PFSK-1 (cell line): ENCODE results near the gene MPO.

Experiments used
- FOXP2 ChIP-seq: optimal IDR thresholded peaks from 2 replicates; pipeline ENCODE3; 2011; ENCODE audit warnings: borderline replicate concordance, control low read depth, inconsistent platforms; ENCODE audit not compliant: insufficient read depth; ENCODE audit errors: extremely low read length, extremely low read depth
- POLR2AphosphoS5 ChIP-seq: IDR thresholded peaks from 2 replicates; pipeline ENCODE4 v1.6.1; 2012; ENCODE audit warnings: low read depth, mild to moderate bottlenecking, control low read depth, low read length, moderate library complexity
- SIN3A ChIP-seq: IDR thresholded peaks from 2 replicates; pipeline ENCODE4 v1.6.1; 2012; ENCODE audit warnings: mild to moderate bottlenecking, low read length, moderate library complexity, borderline replicate concordance; ENCODE audit not compliant: insufficient read depth
- TAF1 ChIP-seq: IDR thresholded peaks from 2 replicates; pipeline ENCODE4 v1.6.1; 2012; ENCODE audit warnings: low read length, control low read depth, borderline replicate concordance; ENCODE audit not compliant: insufficient read depth
- TF ChIP-seq, protein P1 (sequence below), 2 experiments: IDR thresholded peaks; 2 replicates each; pipeline versions ENCODE4 v1.6.1 to v1.8.0; 2011 to 2012; ENCODE audit warnings: low read depth in 2 of 2, low read length in 2 of 2, control low read depth in 1 of 2, inconsistent platforms in 1 of 2, mild to moderate bottlenecking in 1 of 2, moderate library complexity in 1 of 2; ENCODE audit not compliant: insufficient read depth in 1 of 2

Gene MPO

DNA sequence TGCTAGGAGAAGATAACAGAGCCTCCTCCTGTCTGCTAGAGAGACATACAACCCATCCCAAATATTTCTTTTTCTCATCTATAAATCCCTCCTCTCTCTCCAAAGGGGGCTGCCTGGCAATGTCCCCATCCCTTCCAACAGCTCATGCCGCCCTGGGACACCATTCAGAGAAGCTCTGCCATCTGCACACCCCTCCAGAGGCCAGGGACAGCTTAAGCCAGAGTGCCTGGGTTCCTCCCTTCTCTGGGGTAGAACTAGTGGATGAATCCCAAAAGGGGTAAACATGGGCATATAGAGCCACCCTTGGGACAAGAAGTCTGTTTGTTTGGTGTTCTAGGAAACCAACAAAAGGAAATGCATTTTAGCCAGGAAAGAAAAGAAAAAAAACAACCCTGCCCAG lies 44.9 kb downstream of the MPO start:
- TF ChIP-seq FOXP2 (no peak), SIN3A (no peak), POLR2AphosphoS5 (no peak), TAF1 (no peak)
- TF ChIP-seq, protein P1, sequence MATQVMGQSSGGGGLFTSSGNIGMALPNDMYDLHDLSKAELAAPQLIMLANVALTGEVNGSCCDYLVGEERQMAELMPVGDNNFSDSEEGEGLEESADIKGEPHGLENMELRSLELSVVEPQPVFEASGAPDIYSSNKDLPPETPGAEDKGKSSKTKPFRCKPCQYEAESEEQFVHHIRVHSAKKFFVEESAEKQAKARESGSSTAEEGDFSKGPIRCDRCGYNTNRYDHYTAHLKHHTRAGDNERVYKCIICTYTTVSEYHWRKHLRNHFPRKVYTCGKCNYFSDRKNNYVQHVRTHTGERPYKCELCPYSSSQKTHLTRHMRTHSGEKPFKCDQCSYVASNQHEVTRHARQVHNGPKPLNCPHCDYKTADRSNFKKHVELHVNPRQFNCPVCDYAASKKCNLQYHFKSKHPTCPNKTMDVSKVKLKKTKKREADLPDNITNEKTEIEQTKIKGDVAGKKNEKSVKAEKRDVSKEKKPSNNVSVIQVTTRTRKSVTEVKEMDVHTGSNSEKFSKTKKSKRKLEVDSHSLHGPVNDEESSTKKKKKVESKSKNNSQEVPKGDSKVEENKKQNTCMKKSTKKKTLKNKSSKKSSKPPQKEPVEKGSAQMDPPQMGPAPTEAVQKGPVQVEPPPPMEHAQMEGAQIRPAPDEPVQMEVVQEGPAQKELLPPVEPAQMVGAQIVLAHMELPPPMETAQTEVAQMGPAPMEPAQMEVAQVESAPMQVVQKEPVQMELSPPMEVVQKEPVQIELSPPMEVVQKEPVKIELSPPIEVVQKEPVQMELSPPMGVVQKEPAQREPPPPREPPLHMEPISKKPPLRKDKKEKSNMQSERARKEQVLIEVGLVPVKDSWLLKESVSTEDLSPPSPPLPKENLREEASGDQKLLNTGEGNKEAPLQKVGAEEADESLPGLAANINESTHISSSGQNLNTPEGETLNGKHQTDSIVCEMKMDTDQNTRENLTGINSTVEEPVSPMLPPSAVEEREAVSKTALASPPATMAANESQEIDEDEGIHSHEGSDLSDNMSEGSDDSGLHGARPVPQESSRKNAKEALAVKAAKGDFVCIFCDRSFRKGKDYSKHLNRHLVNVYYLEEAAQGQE (IDR thresholded peaks at IDR 0.05; ENCODE audit: insufficient read depth in 1 of 2, low read depth in 2 of 2, low read length in 2 of 2) = no peak

DNA sequence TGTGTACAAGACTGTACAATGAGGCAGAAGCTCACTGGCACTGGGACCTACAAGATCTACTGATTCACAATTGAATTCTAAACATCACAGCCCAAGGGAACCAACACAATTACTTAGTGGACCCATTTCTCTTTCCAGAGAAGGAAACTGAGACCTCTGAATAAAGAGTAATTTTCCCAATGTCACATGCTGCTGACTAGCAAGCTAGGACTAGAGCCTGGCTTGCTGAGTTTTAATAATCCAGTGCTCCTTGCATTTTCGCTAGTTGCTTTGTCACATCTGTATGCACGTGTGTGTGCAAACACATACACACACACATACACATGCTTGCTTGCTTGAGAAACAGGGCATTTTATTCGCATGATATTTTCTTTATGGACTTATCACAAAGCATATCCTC lies 46.2 kb downstream of the MPO start:
- TF ChIP-seq, protein P1 (IDR thresholded peaks at IDR 0.05; ENCODE audit: insufficient read depth in 1 of 2, low read depth in 2 of 2, low read length in 2 of 2) = no peak
- no peak for TF ChIP-seq TAF1

DNA sequence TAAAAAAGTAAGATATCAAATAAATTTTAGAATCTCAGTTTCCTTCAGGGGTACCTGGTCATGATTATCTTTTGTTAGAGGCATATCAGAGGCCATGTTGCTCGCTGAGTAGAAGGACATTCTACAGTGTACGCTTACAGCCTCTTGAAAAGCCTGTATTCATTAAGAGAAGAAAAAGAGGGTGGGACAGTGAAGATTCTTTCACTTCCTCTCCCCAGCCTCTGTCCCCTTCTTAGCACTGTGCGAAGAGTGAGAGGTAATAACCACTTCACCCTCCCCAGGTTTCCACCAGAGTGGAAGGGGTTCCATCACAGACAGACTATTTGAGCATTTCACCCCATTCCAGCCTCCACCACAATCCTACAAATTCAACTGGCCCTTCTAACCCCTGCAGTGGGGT lies 47.2 kb downstream of the MPO start:
- TF ChIP-seq FOXP2 = no peak
- TF ChIP-seq POLR2AphosphoS5 = no peak
- TF ChIP-seq, protein P1 (IDR thresholded peaks at IDR 0.05; ENCODE audit: insufficient read depth in 1 of 2, low read depth in 2 of 2, low read length in 2 of 2) = no peak
- no peak for TF ChIP-seq TAF1
- TF ChIP-seq SIN3A = no peak

DNA sequence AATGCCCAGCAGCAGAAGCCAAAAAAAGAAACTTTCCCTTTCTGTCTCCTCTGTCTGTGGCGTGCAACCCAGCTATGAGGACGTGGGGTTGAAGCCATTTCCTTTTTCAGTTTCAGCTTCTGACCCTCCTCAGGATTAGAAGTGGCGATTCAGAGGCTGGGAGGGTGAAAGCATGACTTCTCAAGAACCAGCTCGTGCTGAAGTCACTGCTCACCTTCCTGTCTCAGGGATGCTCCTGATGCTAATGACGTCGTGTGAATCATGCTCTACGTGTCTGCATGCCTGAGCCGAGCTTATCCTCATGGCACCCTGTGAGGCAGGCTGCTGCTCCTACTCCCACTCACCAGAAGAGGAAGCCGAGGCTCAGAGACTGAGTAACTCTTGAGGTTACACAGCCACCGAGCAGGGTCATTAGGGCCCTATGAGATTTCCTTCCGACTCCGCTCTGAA lies 48.0 kb downstream of the MPO start:
- TF ChIP-seq FOXP2 (no peak), POLR2AphosphoS5 (no peak), SIN3A (no peak), TAF1 (no peak)
- TF ChIP-seq, protein P1 (IDR thresholded peaks at IDR 0.05; ENCODE audit: insufficient read depth in 1 of 2, low read depth in 2 of 2, low read length in 2 of 2) = no peak

DNA sequence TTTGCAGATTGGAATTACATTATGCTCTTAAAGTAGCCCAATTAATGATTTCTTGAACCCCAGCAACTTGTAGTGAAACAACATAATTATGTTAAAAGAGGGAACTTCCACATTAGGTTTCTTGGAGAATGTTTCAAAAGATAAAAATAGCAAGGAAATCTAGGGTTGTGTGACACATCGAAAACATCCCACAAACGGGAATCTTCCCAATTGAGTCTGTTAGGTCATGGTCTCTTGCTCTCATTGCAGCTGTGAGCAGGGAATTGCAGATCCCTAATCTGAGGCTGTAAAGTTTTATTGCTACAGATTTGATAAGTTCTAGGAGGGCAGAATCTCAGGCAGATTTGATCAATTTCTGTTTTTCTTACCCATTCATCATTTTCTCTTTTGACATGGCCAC lies 49.1 kb downstream of the MPO start:
- no peak for TF ChIP-seq POLR2AphosphoS5
- TF ChIP-seq, protein P1 (IDR thresholded peaks at IDR 0.05; ENCODE audit: insufficient read depth in 1 of 2, low read depth in 2 of 2, low read length in 2 of 2) = no peak
